ENCODE results near the gene ASRGL1.

Gene ASRGL1

GRCh38 chr11:62344210-62344609 lies 7.0 kb downstream of the ASRGL1 start:
- H3K27ac ChIP-seq (ENCODE audit: poor library complexity, severe bottlenecking) = no peak overlapping the region

GRCh38 chr11:62345861-62346260 lies 8.6 kb downstream of the ASRGL1 start:
- Histone ChIP-seq H3K4me1 (ENCODE audit: insufficient read depth, poor library complexity, severe bottlenecking) (no peaks in the 10 kb centered on the region), H3K27me3 (ENCODE audit: insufficient read depth, poor library complexity, severe bottlenecking) (no peaks in the 10 kb centered on the region), H3K4me3 (ENCODE audit: severe bottlenecking) (no peak overlapping the region), H3K9me3 (ENCODE audit: severe bottlenecking) (no peaks in the 10 kb centered on the region), H3K36me3 (ENCODE audit: low read depth) (no peaks in the 10 kb centered on the region), H3K27ac (ENCODE audit: poor library complexity, severe bottlenecking) (no peak overlapping the region)
- TF ChIP-seq CTCF (IDR thresholded peaks at IDR 0.05; ENCODE audit: poor library complexity, severe bottlenecking) = no peak
- DNase-seq (ENCODE audit: low spot score) (no peak), ATAC-seq (ENCODE audit: low read depth) (no peak)

More at GRCh38 chr11:62344210-62344609, 7.0 kb downstream of the ASRGL1 start:
- no peaks in the 10 kb centered on the region for H3K27me3 ChIP-seq (ENCODE audit: insufficient read depth, poor library complexity, severe bottlenecking)
- ATAC-seq (ENCODE audit: low read depth) (no peak), DNase-seq (ENCODE audit: low spot score) (no peak)
- H3K4me3 ChIP-seq (ENCODE audit: severe bottlenecking) = no peak overlapping the region
- H3K9me3 ChIP-seq (ENCODE audit: severe bottlenecking) = no peaks in the 10 kb centered on the region
- no peaks in the 10 kb centered on the region for H3K36me3 ChIP-seq (ENCODE audit: low read depth)
- no peaks in the 10 kb centered on the region for H3K4me1 ChIP-seq (ENCODE audit: insufficient read depth, poor library complexity, severe bottlenecking)
- TF ChIP-seq CTCF (IDR thresholded peaks at IDR 0.05; ENCODE audit: poor library complexity, severe bottlenecking) = no peak

- H3K4me3 ChIP-seq (ENCODE audit: severe bottlenecking) = no peak overlapping the region
- DNase-seq (ENCODE audit: low spot score) (no peak), ATAC-seq (ENCODE audit: low read depth) (no peak)
- H3K27ac ChIP-seq (ENCODE audit: poor library complexity, severe bottlenecking) = no peak overlapping the region
- H3K9me3 ChIP-seq (ENCODE audit: severe bottlenecking) = no peaks in the 10 kb centered on the region
- no peaks in the 10 kb centered on the region for H3K4me1 ChIP-seq (ENCODE audit: insufficient read depth, poor library complexity, severe bottlenecking)
- no peaks in the 10 kb centered on the region for H3K36me3 ChIP-seq (ENCODE audit: low read depth)
- TF ChIP-seq CTCF (IDR thresholded peaks at IDR 0.05; ENCODE audit: poor library complexity, severe bottlenecking) = no peak
- H3K27me3 ChIP-seq (ENCODE audit: insufficient read depth, poor library complexity, severe bottlenecking) = no peaks in the 10 kb centered on the region
Observed at GRCh38 chr11:62352355-62353336, 15.4 kb downstream of the ASRGL1 start.

- Histone ChIP-seq H3K36me3 (ENCODE audit: low read depth) (no peaks in the 10 kb centered on the region), H3K27ac (ENCODE audit: poor library complexity, severe bottlenecking) (no peak overlapping the region), H3K4me1 (ENCODE audit: insufficient read depth, poor library complexity, severe bottlenecking) (no peaks in the 10 kb centered on the region), H3K9me3 (ENCODE audit: severe bottlenecking) (no peaks in the 10 kb centered on the region), H3K27me3 (ENCODE audit: insufficient read depth, poor library complexity, severe bottlenecking) (no peaks in the 10 kb centered on the region), H3K4me3 (ENCODE audit: severe bottlenecking) (no peak overlapping the region)
- no peak for TF ChIP-seq CTCF (IDR thresholded peaks at IDR 0.05; ENCODE audit: poor library complexity, severe bottlenecking)
- no peak for ATAC-seq (ENCODE audit: low read depth)
- no peak for DNase-seq (ENCODE audit: low spot score)
Observed at GRCh38 chr11:62353841-62354240, 16.6 kb downstream of the ASRGL1 start.

GRCh38 chr11:62358273-62358672 lies 21.0 kb downstream of the ASRGL1 start:
- DNase-seq (ENCODE audit: low spot score) (no peak), ATAC-seq (ENCODE audit: low read depth) (no peak)
- no peak for TF ChIP-seq CTCF (IDR thresholded peaks at IDR 0.05; ENCODE audit: poor library complexity, severe bottlenecking)
- Histone ChIP-seq H3K36me3 (ENCODE audit: low read depth) (no peaks in the 10 kb centered on the region), H3K27me3 (ENCODE audit: insufficient read depth, poor library complexity, severe bottlenecking) (no peaks in the 10 kb centered on the region), H3K4me3 (ENCODE audit: severe bottlenecking) (no peak overlapping the region), H3K4me1 (ENCODE audit: insufficient read depth, poor library complexity, severe bottlenecking) (no peaks in the 10 kb centered on the region), H3K9me3 (ENCODE audit: severe bottlenecking) (no peaks in the 10 kb centered on the region), H3K27ac (ENCODE audit: poor library complexity, severe bottlenecking) (no peak overlapping the region)
